Kidney epithelial cell (primary cell): ENCODE results near the gene SOX5. TPM values are rescaled to one million over a fixed set of nuclear protein-coding genes. Genes with fewer than 3 reads are reported as not detected.
"Not testable (repeated sequence)": the region's sequence is repeated elsewhere in the genome, so short reads cannot be mapped to it uniquely, and the experiment has no call there.

Experiments
- DNase-seq: peaks from one replicate; pipeline ENCODE4 v3.0.0-alpha.2; 2010; ENCODE audit warnings: low read depth
- H3K27me3 ChIP-seq: 2 replicates; pipeline ENCODE4 v1.6.0; 2011; ENCODE audit warnings: low read length; ENCODE audit not compliant: control insufficient read depth, insufficient read depth
- H3K36me3 ChIP-seq: 2 replicates; pipeline ENCODE4 v1.5.1; 2011; ENCODE audit warnings: low read length; ENCODE audit not compliant: control insufficient read depth, insufficient read depth
- H3K4me3 ChIP-seq: 2 replicates; pipeline ENCODE4 v1.5.1; 2011; ENCODE audit warnings: low read depth, mild to moderate bottlenecking, control low read depth, low read length
- CTCF ChIP-seq: IDR thresholded peaks from 2 replicates; pipeline ENCODE4 v1.5.1; 2011; ENCODE audit warnings: mild to moderate bottlenecking, moderate library complexity, low read length, control low read depth, inconsistent platforms; ENCODE audit not compliant: insufficient read depth, poor library complexity, severe bottlenecking
- total RNA-seq: library from RNA; depleted of rRNA; stranded (reverse); fragments of >200 nt; gene quantifications from 2 replicates; pipeline ENCODE4 v1.2.3, GENCODE V29; 2015

Gene SOX5
- total RNA-seq, 1 donor from 2014 or later, result 1.0 TPM

GRCh38 chr12:23533265-23533664, 416.2 kb downstream of the SOX5 start:
- Histone ChIP-seq H3K27me3 (no peaks in the 10 kb centered on the region), H3K4me3 (no peak overlapping the region), H3K36me3 (no peaks in the 10 kb centered on the region)
- DNase-seq, result no peak
- no peak for TF ChIP-seq CTCF

- no peak for TF ChIP-seq CTCF
- Histone ChIP-seq H3K27me3 (no peaks in the 10 kb centered on the region), H3K4me3 (no peak overlapping the region), H3K36me3 (no peaks in the 10 kb centered on the region)
- DNase-seq, result no peak
Observed at GRCh38 chr12:23528316-23528715, 421.2 kb downstream of the SOX5 start.

DNA sequence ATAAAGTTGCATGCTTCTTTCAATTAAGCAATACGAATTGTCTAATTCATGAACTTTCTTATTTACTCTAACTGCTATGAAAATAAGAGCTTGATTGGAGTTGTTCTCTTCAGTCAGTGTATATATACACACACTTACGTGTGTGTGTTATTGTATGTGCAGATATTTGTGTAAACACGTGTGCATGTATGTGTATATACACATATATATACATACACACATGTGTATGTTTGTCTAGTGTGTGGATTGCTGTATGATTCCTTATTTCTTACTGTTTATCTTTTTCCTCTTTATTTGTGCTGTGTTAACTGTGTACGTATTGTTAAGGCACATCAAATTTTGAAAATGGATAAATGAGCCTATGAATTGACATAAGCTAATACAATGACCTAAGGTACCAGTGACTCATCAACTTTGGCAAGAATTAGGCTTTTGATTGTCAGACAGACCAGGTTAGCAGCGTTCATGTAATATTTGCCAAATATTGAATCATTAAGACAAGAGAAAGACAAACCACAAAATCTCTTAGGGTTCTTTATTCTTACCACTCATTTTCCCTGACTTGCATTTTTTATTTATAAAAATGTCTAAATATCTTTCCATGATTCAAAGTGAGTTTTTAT, 423.9 kb downstream of the SOX5 start:
- TF ChIP-seq CTCF, result no peak
- no peak for DNase-seq
- H3K4me3 ChIP-seq, result no peak overlapping the region
- H3K27me3 ChIP-seq, result no peaks in the 10 kb centered on the region
- H3K36me3 ChIP-seq, result no peaks in the 10 kb centered on the region

DNA sequence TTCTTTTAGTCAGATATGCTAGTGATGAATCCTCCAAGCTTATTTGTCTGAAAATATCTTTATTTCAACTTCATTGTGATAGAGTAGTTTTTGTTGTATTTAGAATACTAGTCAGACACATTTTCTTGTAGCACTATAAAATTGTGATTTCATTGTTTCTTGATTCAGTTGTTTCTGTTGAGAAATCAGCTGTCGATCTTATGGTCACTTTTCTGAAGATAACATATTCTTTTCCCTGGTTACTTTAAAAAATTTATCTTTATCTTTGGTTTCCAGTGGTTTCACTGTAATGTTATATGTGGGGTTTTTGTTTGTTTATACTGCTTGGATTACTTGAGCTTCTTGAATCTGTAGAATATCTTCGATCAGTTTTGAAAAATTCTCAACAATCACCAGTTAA, 426.1 kb downstream of the SOX5 start:
- no peaks in the 10 kb centered on the region for H3K27me3 ChIP-seq
- no peaks in the 10 kb centered on the region for H3K36me3 ChIP-seq
- H3K4me3 ChIP-seq, result no peak overlapping the region
- no peak for DNase-seq
- no peak for TF ChIP-seq CTCF

DNA sequence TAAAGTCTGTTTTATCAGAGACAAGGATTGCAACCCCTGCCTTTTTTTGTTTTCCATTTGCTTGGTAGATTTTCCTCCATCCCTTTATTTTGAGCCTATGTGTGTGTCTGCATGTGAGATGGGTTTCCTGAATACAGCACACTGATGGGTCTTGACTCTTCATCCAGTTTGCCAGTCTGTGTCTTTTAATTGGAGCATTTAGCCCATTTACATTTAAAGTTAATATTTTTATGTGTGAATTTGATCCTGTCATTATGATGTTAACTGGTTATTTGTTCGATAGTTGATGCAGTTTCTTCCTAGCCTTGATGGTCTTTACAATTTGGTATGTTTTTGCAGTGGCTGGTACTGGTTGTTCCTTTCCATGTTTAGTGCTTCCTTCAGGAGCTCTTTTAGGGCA, 430.0 kb downstream of the SOX5 start:
- not testable (repeated sequence) for DNase-seq, H3K27me3 ChIP-seq, H3K36me3 ChIP-seq, H3K4me3 ChIP-seq

- not testable (repeated sequence) for H3K4me3 ChIP-seq, DNase-seq, H3K27me3 ChIP-seq, H3K36me3 ChIP-seq
Observed at GRCh38 chr12:23515785-23516184, 433.7 kb downstream of the SOX5 start.

- TF ChIP-seq CTCF, result no peak
Observed at GRCh38 chr12:23510484-23510883, 439.0 kb downstream of the SOX5 start.

DNA sequence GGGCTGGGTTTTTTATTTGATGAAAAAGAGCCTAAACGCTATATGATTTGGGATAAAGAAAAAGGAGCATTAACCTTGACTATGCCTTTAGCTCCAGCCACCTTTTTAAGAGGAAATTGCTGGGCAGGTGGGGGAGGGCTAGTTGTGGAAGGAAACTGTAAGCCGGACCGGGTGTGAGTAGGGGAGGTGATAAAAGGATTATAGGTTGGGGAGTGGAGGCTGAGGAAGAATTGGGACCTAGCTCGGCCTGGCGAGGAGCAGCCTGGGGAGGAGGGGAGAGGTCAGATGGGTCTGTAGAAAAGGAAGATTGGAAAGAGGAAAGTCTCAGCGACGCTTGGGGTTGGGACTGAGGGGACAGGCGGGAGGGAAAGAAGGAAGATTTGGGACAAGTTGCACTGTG, 439.6 kb downstream of the SOX5 start:
- H3K27me3 ChIP-seq, H3K36me3 ChIP-seq, H3K4me3 ChIP-seq, DNase-seq: not testable (repeated sequence)

More at GRCh38 chr12:23510484-23510883, 439.0 kb downstream of the SOX5 start:
- Histone ChIP-seq H3K27me3 (no peaks in the 10 kb centered on the region), H3K4me3 (no peak overlapping the region), H3K36me3 (no peaks in the 10 kb centered on the region)
- no peak for DNase-seq

- not testable (repeated sequence) for DNase-seq, H3K36me3 ChIP-seq, H3K4me3 ChIP-seq, H3K27me3 ChIP-seq
Observed at GRCh38 chr12:23507785-23508184, 441.7 kb downstream of the SOX5 start.

- H3K4me3 ChIP-seq, H3K27me3 ChIP-seq, H3K36me3 ChIP-seq, DNase-seq: not testable (repeated sequence)
Observed at GRCh38 chr12:23505736-23506135, 443.7 kb downstream of the SOX5 start.
